ENCODE results near the gene UQCRQ.

Gene UQCRQ

DNA sequence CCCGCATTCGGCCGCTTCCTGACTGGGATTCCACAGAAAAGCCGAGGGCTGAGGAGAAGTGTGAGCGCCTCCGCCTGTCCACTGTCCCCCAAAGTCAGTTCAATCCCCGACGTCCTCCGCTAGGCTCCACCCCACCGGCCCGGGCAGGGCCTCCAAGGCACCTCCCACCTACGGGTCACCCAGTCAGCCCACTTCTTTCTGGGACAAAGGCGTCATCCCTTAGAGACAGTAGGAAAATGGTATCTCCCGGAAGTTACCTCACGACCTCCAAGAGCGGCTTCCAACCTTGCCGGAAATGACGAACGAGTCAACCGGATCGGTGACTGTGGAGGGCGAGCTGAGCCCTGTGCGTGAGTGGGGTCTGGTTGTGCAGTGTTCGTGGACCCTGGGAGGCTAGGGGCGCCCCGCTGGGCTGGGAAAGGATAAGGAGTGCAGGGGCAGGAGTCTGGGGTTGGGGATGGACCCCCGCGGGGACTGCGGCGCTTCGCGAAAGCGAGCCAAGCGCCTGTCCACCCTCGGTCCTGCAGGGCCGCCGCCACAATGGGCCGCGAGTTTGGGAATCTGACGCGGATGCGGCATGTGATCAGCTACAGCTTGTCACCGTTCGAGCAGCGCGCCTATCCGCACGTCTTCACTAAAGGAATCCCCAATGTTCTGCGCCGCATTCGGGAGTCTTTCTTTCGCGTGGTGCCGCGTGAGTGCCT is at the start of gene UQCRQ, which contains the start of gene GDF9:
UQCRQ (plus strand) TSS at position 301 of the 704 bp plus-strand sequence; CDS start at position 541, 240 bp downstream.
GDF9 (minus strand) TSS at position 128 of the 704 bp plus-strand sequence. CDS start 1,936 bp downstream, outside the sequence.
- DNase-seq (ENCODE audit: low read depth), result peak; percentile 98

- DNase-seq (ENCODE audit: low read depth), result no peak
Measured at GRCh38 chr5:132817011-132817410, 49.4 kb upstream of the UQCRQ start.

DNA sequence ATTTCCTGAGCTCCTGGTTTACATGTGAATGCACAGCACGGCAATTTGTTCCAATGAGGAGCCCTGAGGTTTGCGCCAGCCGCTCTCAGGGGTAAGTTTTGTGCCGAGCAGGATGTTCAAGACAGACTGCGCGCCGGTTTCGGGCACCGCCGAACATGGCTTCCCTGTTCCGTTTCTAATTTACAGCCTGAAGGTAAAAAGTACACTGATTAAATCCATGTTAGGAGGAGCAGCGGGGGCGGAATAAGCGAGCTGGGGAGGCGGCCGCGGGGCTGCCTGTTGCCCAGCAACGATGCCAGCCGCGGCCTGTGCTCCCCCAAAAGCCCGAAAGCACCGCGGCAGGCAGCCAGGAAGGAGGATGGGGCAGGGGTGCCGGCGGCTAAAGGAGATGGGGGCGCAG is 47.0 kb upstream of the UQCRQ start:
- no peak for DNase-seq (ENCODE audit: low read depth)

- DNase-seq (ENCODE audit: low read depth), result no peak
Measured at GRCh38 chr5:132820162-132820754, 46.2 kb upstream of the UQCRQ start.

DNA sequence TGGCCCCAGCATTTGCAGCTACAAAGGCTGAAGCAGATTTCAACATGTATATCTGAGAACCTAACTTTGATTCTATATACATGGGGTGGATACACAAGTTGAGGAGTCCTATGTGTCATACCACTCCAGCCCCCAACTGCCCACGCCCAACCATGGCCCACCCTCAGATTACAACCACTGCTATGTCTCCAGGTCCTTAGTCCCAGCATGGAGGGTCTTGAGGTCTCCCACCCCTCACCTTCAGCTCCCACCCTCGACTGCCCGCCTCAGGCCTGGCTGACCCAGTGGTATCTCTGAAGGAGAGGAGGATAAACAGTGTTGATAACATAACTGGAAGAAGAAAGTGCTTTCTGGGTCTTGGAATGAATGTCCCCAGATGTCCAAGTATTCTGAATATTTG is 45.1 kb upstream of the UQCRQ start:
- no peak for DNase-seq (ENCODE audit: low read depth)

GRCh38 chr5:132821791-132822190 is 44.7 kb upstream of the UQCRQ start:
- DNase-seq (ENCODE audit: low read depth), result no peak

- DNase-seq (ENCODE audit: low read depth), result no peak
Measured at GRCh38 chr5:132822650-132823480, 43.6 kb upstream of the UQCRQ start.

DNA sequence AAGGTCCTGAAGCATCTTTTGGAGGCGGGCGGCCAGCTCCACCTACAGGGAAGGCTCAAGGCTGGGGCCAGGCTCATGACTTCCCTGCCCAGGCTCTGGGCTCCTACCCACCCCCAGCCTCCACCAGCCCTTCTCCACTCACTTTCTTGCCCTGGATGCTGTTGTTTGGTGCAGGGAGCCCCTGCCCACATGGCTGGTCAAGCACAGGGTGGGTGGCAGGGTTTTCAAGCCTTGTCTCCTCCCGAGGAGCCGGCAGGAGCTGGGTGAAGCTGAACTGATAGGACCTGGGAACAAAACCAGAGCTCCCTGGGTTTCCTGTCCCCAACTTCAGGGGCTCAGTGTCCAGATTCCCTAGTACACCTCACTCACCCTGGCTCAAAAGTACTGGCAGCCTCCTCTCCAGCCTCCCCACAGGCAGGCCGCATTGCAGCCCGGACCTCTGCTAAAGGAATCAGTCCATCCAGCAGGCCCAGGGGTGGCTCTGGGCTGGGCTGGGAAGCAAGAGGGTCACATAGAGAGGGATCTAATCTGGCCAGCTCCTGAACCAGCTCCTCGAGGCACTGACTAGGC is 42.9 kb upstream of the UQCRQ start:
- DNase-seq (ENCODE audit: low read depth), result no peak

DNA sequence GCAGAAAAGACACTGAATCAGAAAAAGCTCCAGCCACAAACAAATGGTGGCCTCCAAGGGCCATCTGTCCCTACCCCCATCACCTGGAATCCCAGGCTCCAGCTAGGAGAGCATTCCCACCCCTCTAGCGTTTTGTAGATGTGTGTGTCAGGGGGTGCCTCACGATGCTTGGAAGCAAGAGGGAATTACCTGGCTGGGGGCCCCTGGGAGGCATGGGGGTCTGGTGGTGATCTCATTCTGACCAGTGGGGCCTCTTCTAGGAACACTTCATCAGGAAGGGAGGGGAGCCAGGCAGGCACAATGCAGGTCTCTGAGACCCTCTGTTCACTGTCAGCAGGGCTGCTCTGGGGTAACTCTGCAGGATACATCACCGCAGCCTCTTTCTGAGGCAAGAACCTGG is 42.0 kb upstream of the UQCRQ start:
- no peak for DNase-seq (ENCODE audit: low read depth)

DNA sequence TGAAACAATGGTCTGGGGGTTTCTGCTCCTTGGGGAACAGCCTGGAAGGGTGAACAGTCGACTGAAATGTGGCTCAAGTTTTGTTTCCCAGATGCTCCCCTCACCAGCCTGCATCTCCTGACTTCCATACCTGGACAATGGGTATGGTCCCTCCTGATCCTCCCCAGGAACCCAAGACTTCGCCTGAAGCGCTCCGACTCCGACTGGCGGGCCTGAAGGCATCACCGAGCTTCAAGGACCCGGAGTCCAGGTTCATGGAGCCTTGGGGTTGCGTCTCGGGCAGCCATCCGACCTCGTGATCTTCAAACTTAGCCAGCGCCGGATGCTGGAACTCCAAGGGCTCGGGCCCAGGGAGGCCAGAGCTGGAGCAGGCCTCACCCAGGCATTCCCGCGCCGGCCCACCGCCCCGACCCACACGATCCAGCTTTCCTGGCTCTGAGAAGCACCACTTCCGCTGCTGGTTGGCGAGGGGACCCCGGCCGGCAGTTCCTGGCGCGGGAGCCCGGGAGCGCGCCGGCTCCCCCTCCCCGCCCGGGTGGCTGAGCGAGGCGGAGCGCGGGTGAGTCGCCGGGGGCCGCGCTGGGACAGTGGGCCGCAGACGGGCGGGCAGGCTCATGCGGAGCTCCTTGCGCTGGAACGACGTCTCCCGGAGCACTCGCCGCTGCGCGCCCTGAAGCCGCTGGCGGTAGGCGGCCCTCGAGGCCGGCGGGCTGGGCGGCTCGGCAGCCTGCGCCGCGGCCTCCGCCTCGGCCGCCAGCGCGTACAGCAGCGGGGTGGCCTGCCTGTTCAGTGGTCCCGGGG is 41.2 kb upstream of the UQCRQ start:
- no peak for DNase-seq (ENCODE audit: low read depth)

GRCh38 chr5:132825834-132826391 is 40.5 kb upstream of the UQCRQ start:
- DNase-seq (ENCODE audit: low read depth), result no peak

- no peak for DNase-seq (ENCODE audit: low read depth)
Measured at GRCh38 chr5:132826424-132827082, 39.9 kb upstream of the UQCRQ start.

- no peak for DNase-seq (ENCODE audit: low read depth)
Measured at GRCh38 chr5:132827943-132828673, 38.3 kb upstream of the UQCRQ start.

DNA sequence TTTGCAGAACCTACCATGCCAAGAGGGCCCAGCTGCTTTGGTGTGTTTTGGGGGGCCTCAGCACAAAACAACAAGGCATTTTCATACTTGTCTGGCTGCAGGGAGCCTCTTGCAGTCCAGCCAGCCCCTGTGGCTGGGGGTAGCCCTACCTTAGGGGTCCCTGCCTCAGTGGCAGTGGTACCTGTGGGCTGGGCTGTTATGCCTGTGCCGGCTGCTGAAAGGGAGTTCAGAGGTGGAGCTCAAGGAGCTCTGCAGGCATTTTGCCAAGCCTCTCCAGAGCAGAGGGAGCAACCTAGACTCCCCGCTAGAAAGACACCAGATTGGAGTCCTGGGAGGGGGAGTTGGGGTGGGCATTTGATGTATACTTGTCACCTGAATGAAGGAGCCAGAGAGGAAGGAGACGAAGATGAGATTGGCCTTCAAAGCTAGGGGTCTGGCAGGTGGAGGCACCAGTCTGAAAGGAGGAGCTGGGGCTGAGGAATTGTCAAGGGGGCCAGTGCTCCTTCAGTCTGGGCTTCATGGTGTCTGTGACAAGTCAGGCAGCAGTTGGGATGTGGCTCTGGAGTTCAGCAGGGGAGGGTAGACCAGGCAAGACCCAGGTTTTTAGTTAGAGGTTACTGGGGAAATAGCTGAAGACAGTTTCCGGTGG is 37.5 kb upstream of the UQCRQ start:
- no peak for DNase-seq (ENCODE audit: low read depth)

DNA sequence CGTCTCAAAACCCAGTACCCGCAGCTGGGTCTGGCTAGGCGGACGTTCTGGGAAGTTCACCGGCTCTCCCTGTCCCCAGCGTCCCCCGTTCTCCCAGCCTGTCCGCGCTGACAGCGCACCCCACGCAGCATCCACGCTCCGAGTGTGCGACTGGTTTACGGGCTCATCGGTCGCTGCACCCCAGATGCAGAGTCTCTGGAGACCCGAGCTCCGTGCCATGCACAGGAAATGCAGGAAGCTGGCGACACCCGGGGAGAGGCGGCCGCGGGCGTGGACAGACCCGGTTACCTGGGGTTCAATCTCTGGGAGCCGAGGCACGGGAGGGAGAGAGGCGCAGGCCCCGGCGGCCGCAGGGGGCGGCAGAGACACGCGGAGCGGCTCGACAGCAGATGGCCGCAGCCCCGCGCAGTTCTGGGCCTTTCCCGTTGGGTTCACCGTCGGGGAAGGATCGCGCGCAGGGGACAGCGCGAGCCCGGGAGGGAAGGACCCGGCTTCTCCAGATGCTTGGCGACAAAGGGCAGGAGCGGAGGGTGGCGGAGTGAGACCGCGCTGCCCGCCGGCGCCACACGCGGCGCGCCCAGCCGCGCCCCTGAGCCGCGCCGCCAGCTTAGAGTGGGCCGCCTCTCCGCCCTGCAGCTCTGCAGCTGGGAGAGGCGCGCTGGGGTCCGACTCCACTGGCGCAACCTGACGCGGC is 36.6 kb upstream of the UQCRQ start:
- no peak for DNase-seq (ENCODE audit: low read depth)

DNA sequence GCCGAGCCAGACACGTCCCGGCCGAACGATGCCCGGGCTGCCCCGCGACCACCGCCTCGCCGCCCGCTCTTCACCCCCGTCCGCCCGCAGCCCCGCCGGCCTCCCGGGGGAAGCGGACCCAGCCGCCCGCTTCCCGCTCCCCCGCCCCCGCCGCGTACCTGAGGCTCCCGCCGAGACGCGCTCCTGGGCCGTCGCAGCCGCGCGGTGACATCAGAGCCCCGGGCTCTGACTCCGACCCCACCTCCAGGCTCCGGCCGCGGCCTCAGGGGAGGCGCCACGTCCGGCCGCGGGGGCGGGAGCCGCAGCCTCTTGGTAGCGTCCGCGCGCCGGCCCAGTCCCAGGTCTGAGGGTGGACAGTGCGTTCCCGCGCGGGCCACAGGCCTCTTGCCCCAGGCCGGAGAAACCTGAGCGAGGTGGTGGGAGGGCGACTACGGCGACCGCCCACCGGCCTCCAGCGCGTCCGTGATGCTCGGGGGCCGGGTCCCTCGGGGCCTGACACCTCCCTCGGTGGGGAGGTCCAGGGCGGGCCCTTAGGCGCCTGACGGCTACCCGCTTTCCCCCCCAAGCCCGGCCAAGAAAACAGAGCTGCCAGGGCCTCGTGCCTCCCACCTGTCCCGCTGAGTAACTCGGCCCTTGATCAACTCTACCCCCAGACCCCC is 35.9 kb upstream of the UQCRQ start, which contains the start of gene SHROOM1:
SHROOM1 (minus strand) TSS at position 212 of the 659 bp plus-strand sequence. CDS start 4,507 bp downstream, outside the sequence.
- no peak for DNase-seq (ENCODE audit: low read depth)

DNA sequence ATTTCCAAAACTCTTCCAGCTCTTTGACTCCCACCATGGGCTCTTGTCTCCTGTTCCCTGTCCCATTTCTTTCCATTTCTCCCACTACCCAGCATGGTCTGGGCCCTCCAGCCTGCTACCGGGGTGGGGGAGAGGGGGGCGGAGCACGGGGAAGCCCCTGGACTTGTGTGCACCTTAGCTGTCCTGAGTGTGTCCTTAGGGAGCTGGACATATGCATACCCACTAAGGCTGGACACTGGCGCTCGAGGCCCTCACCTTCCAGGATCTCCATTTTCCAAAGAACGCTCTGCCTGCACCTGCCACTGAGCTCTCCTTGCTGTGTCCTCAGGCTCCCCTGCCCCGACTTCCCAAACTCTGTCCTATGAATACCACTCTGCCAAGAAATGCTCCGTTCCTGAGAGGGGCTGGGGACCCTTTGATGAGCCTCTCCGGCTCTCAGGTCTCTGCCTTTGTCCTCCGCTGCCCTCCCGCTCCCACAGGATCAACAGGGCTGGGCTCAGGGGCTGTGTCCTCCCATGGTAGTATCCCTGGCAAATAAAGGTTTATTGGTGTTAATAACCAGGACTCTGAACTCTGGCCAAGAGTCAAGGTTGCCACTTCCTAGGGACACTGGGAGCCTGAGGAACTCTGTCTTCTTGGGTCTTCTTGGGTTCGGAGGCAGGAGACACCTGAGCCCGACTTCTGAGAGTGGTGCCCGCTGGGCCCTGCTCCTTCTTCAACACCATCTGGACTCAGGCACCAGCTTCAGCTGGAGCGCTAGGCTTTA is 35.2 kb upstream of the UQCRQ start:
- DNase-seq (ENCODE audit: low read depth), result no peak

All from GM04503 (cell line).